HG02870 (cell line): ENCODE results near the gene LZTS2.
A peak's percentile ranks its signal among the peaks of the same experiment; 100 is the strongest.

ENCODE experiments used
- ATAC-seq: cut with Tn5 transposase; IDR thresholded peaks from one replicate; pipeline ENCODE4 v1.9.1; 2021; ENCODE audit warnings: mild to moderate bottlenecking, moderate library complexity; ENCODE audit not compliant: unreplicated experiment

LZTS2 gene

DNA sequence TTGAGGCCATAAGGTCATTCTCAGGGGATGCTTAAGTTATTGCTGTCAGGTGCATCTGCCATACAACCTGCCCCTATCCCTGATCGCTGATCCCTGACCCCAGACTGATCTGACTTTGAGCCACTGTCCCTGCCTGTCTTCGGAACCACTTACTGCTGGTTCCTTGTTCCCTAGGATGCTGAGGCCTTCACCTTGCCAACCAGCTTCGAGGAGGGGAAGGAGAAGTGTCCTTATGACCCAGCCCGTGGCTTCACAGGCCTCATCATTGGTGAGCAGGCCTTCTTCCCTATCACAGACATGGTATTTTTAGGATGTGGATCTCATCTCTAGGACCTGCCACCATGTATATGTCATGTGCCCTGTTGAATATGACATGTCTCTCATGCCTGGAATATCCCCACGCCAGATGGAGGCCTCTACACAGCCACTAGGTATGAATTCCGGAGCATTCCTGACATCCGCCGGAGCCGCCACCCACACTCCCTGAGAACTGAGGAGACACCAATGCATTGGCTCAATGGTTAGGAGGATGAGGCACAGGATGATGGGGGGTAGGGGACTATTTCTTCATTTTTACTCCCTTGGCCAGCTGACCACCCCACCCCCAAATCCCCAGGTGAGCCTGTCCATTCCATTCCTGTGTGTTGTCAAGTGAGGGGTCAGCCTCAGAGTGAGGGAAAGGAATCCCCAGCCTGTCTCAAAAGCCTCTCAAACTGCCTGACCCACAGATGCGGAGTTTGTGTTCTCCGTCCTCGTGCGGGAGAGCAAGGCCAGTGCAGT, 21.3 kb upstream of the LZTS2 start:
- ATAC-seq, result no peak

- ATAC-seq, result no peak
These were observed 20.8 kb upstream of the LZTS2 start for GRCh38 chr10:100978901-100979195.

GRCh38 chr10:100979791-100980272, 19.8 kb upstream of the LZTS2 start:
- ATAC-seq, result no peak

DNA sequence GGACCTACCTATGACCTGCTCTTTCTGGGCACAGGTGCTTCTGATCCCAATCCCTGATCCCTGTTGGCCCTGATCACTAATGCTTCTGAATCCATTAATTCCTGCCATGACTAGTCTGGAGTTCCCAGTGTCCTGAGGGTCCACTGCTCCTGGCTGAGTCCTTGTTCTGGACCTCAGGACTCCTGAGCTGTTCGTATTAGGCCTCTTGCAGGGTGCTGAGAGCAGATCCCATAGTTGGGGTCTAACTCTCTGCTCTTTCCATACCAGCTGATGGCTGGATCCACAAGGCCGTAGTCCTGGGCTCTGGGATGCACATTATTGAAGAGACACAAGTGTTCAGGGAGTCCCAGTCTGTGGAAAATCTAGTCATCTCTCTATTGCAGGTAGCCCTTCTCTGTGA, 19.3 kb upstream of the LZTS2 start:
- no peak for ATAC-seq

- no peak for ATAC-seq
These were observed 18.9 kb upstream of the LZTS2 start for GRCh38 chr10:100980711-100981110.

DNA sequence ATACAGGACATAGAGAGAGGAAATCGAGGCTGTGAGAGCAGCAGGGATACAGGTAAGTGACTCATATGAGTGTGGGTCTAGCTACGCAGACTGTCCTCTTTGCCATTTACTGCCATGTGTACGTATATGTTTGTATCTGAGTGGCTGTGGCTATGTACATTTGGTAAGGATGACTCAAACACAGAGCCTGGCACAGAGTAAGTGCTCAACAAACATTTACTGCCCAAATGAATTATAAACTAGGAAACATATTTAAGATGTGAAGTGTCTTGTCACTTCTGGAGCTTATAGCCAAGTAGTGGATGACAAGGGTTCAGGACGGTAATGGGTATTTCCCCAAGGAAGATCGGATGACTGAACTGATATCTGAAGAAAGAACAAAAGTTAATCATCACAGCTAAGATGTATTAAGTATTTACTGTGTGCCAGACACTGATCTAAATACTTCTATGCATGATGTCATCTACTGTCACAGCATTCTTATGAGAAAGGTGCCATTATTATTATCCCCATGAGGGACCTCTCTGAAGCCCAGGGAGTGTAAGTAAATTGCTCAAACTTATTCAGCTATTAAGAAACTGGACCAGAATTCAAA, 18.3 kb upstream of the LZTS2 start:
- no peak for ATAC-seq

DNA sequence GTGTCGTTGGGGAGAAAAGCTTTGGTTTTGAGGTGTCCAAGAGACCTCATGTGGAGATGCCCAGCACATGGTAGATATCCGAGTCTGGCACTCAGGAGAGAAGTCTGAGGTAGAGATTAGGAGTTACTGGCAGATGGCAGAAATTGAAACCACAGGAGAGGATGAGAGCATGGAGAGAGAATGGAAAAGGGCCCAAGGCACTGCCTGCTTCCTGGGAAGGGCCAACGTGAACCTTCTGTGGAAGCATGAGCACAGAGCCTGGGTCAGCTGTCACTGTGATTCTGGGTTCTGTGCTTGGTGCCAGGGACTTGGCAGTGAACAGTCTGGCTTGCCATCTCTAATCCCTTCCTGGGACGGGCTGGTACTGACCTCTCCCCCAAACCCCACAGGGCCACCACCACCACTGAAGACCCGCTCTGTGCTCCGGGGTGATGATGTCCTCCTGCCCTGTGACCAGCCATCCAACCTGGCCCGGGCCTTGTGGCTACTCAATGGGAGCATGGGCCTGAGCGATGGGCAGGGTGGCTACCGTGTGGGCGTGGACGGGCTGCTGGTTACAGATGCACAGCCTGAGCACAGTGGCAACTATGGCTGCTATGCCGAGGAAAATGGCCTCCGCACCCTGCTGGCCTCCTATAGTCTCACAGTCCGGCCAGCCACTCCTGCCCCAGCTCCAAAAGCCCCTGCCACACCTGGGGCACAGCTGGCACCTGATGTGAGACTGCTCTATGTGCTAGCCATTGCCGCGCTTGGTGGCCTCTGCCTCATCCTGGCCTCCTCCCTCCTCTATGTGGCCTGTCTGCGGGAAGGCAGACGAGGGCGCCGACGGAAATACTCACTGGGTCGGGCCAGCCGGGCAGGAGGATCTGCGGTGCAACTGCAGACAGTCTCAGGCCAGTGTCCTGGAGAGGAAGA, 16.4 kb upstream of the LZTS2 start:
- no peak for ATAC-seq

- ATAC-seq, result no peak
These were observed 15.5 kb upstream of the LZTS2 start for GRCh38 chr10:100983868-100984671.

DNA sequence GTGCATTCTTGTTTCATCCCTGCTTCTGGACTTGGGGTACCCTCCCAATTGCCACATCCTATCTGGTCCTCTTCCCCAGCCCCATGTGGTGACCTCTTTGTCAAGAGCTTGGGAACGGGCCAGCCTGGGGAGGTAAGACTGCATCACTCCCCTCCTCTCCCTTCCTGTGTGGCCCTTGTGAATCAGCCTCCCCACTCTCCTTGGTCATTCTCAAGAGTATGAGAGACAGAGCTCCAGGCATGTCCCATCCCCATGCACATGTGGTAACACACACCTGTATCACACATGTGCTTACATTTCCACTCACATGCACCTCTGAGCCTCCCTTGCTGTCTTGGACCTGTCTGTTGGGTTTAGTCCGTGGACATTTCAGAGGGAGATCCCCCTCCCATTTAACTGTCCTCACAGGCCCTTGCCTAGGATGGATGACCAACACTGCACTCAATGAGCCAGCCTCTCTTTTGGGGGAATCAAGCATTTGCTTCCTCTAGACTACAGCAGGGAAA, 14.9 kb upstream of the LZTS2 start:
- ATAC-seq, result no peak

DNA sequence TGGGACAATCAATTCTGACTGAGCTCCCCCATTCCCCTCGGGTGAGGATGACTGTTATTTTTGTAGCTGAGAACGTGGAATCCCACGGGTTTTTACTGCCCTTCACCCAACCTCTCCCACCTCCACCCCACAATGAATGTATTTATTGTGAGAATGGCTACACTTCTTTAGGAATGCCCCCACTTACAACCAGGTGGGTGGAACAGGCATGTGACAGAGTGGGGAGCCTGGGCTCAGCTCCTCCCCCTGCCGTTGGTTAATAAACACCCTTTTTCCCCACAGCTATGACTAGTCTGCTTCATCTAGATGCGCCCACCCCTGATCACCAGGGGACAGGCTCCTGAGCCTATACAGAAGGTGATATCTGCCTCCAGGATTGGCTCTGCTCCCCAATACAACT, 14.3 kb upstream of the LZTS2 start:
- no peak for ATAC-seq

- no peak for ATAC-seq
These were observed 13.0 kb upstream of the LZTS2 start for GRCh38 chr10:100986623-100986951.

- peak; percentile 74 for ATAC-seq
These were observed 12.5 kb upstream of the LZTS2 start, which contains the start of the genes MRPL43 and TWNK for GRCh38 chr10:100986952-100987684. MRPL43 (minus strand) TSS chr10:100987497; CDS start chr10:100987443, 54 bp downstream. TWNK (plus strand) TSS chr10:100987543; CDS start chr10:100988211, 668 bp downstream.

DNA sequence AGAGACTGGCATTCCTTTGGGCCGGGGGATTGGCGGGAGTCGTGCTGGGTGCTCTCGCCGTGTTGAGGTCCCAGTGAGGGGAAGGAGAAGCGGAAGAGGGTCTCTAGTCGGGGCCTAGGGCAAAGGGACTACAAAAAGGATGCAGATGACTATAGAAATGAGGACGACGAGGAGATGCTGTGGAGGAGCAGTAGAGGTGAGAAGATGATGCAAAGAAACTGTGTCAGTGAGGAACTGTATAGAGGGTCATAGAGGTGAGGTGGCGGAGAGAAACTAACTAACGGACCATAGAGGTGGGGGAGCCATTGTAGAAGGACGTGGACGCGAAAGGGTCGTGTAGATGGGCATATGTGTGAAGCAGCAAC, 11.9 kb upstream of the LZTS2 start:
- ATAC-seq, result no peak

GRCh38 chr10:100988166-100988565, 11.4 kb upstream of the LZTS2 start:
- ATAC-seq, result no peak

DNA sequence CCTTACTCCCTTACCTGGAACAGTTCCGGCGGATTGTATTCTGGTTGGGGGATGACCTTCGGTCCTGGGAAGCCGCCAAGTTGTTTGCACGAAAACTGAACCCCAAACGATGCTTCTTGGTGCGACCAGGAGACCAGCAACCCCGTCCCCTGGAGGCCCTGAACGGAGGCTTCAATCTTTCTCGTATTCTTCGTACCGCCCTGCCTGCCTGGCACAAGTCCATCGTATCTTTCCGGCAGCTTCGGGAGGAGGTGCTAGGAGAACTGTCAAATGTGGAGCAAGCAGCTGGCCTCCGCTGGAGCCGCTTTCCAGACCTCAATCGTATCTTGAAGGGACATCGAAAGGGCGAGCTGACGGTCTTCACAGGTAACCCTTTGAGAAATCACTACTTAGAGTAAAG, 10.5 kb upstream of the LZTS2 start:
- no peak for ATAC-seq

- no peak for ATAC-seq
These were observed 5.5 kb upstream of the LZTS2 start for GRCh38 chr10:100993986-100994708.

DNA sequence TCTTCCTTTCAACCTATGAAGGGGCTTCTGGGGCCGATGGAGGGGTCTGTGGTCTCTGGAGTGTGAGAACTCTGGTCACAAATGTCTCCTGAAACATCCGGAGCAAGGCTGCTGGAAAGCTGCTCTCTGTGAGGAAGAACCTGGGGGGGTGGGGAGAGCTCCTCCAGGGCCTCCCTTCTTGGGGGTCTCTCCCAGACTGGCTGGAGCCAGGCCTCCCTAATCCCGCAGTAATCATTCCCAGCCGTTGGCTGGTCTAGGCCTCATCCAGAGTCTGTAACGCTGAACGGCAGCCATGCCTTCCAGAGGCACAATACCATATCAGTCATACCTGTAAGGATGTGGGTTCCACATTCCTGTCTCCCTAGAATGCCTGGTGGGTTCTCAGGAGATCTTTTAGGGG, 4.4 kb upstream of the LZTS2 start:
- ATAC-seq, result no peak

DNA sequence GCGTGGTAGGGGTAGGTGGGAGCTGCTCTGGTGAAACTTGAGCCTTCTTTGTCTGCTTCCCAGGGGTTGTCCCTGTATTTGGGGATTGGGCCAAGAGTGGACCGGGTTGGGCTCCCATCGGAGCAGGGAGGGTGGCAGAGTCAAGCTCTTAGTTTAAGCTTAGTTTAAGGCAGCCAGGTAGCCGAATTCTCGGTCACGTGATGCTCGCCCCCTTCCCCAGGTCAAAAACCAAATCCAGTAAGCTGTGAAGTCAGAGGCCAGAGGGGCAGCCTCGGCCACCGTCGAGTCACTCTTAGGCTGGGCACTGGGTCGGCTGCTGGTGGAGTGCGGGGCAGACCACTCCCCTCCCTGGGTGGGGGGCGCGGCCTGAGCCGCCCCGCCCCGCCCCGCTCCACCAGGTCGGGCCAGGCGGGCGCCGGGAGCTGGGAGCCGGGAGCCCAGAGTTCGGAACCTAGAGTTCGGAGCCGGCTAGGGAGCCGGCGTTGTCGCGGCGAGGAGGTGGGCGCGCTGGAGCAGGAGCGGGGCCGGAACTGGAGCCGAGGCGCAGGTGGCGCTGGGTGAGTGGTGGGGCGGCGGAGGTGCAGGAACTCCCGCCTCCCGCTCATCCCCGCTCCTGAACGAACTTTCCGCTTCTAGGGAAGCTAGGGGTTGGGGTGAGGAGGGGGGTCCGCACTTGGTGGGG, 2.8 kb upstream of the LZTS2 start:
- ATAC-seq, result no peak
